ENCODE measurements around the gene MICU1.

DNA sequence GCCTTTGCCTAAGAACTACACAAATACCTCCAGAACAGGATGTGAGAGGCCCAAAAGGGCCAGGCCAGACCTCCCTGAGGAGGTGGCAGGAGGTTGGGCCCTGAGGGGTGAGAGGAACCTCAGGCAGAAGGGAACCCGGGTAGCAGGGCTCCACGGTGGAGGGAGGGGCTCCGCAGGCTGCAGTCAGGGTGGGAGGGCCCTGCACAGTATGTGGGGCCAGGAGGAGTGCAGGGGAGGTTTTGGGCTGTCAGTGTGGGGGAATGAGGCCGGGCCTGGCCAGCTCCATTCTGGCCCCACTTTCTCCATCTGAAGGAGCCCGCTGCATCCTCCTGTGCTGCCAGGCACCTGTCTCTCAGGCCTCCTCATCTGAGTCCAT, 297.1 kb downstream of the MICU1 start:
- TF ChIP-seq, protein P1, sequence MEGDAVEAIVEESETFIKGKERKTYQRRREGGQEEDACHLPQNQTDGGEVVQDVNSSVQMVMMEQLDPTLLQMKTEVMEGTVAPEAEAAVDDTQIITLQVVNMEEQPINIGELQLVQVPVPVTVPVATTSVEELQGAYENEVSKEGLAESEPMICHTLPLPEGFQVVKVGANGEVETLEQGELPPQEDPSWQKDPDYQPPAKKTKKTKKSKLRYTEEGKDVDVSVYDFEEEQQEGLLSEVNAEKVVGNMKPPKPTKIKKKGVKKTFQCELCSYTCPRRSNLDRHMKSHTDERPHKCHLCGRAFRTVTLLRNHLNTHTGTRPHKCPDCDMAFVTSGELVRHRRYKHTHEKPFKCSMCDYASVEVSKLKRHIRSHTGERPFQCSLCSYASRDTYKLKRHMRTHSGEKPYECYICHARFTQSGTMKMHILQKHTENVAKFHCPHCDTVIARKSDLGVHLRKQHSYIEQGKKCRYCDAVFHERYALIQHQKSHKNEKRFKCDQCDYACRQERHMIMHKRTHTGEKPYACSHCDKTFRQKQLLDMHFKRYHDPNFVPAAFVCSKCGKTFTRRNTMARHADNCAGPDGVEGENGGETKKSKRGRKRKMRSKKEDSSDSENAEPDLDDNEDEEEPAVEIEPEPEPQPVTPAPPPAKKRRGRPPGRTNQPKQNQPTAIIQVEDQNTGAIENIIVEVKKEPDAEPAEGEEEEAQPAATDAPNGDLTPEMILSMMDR (IDR thresholded peaks at IDR 0.05; ENCODE audit: low read depth, low read length, poor library complexity, severe bottlenecking), result no peak
- TF ChIP-seq EZH2phosphoT487 (IDR thresholded peaks at IDR 0.05; ENCODE audit: borderline replicate concordance, low read length), result no peak
